Activated naive CD8-positive, alpha-beta T cell treated with anti-CD3 and anti-CD28 coated beads for 36 hours (primary cell): ENCODE results near the gene PLEKHO2. TPM values are rescaled to one million over a fixed set of nuclear protein-coding genes. Genes with fewer than 3 reads are reported as not detected.

ENCODE experiments used
- DNase-seq: peaks from one replicate; pipeline ENCODE4 v3.0.0; 2021
- H3K27ac Mint-ChIP-seq: one replicate; pipeline ENCODE4 v1.8.0; 2022; ENCODE audit warnings: mild to moderate bottlenecking, moderate library complexity, mixed read lengths
- H3K27me3 Mint-ChIP-seq: one replicate; pipeline ENCODE4 v1.8.0; 2022; ENCODE audit warnings: mild to moderate bottlenecking, mixed read lengths
- H3K36me3 Mint-ChIP-seq: one replicate; pipeline ENCODE4 v1.8.0; 2021; ENCODE audit warnings: mild to moderate bottlenecking, mixed read lengths
- H3K4me1 Mint-ChIP-seq: one replicate; pipeline ENCODE4 v1.8.0; 2021; ENCODE audit warnings: mixed read lengths
- H3K4me3 Mint-ChIP-seq: one replicate; pipeline ENCODE4 v1.8.0; 2022; ENCODE audit warnings: mild to moderate bottlenecking, moderate library complexity, mixed read lengths
- H3K9me3 Mint-ChIP-seq: one replicate; pipeline ENCODE4 v1.8.0; 2022; ENCODE audit warnings: mixed read lengths
- total RNA-seq, 2 experiments: library from RNA; stranded (reverse); gene quantifications; one replicate each; pipeline ENCODE4 v1.2.3, GENCODE V29; 2021

The PLEKHO2 gene
- total RNA-seq, 2 experiments from 2014 or later, result 6.8 to 7.8 TPM

DNA sequence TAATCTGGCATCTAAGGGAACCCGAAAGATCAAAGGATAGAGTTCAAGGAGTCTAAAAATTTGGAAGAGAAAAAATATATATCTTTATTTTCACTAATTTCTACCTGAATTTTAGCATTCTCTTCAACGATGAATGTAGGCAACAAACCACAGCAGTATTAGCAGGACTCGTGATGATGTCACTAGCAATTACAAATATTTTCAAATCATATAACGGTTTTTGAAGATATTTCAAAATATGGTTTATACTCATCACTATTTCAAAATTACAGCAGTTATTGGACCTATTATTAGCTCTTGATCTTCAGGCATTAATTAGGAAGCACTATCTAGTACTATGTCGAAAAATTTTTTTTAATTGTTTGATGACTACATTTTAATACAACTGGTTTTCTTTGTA lies 43.0 kb downstream of the PLEKHO2 start:
- no peak overlapping the region for H3K27ac Mint-ChIP-seq

DNA sequence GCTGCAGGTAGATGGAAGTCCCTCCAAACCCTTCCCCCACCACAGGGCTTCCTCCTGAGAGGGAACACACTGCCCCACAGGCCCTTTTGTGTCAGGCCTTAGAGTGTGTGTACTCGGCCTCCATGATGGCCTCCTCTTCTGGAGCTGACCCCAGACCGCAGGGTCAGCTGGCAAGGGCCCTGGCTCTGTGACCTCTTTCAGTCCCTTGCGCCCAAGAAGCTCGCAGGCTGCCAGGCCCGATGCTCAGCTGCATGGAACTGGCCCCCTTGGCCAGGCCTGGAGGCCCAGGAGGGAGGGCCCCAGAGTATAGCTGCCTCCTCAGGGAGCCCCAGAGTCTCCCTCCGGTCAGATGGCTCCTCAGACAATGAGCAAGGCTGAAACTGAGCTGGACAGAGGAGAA lies 46.6 kb downstream of the PLEKHO2 start:
- Mint-ChIP-seq H3K27me3 (no peaks in the 10 kb centered on the region), H3K9me3 (no peaks in the 10 kb centered on the region), H3K4me1 (peaks cover 41% of the 10 kb centered on the region), H3K27ac (no peak overlapping the region), H3K36me3 (no peaks in the 10 kb centered on the region), H3K4me3 (no peak overlapping the region)
- DNase-seq, result no peak

More for the DNA sequence above, 43.0 kb downstream of the PLEKHO2 start:
- H3K4me1 Mint-ChIP-seq, result peaks cover 27% of the 10 kb centered on the region
- DNase-seq, result no peak
- H3K27me3 Mint-ChIP-seq, result no peaks in the 10 kb centered on the region
- no peak overlapping the region for H3K4me3 Mint-ChIP-seq
- no peaks in the 10 kb centered on the region for H3K9me3 Mint-ChIP-seq
- no peaks in the 10 kb centered on the region for H3K36me3 Mint-ChIP-seq

DNA sequence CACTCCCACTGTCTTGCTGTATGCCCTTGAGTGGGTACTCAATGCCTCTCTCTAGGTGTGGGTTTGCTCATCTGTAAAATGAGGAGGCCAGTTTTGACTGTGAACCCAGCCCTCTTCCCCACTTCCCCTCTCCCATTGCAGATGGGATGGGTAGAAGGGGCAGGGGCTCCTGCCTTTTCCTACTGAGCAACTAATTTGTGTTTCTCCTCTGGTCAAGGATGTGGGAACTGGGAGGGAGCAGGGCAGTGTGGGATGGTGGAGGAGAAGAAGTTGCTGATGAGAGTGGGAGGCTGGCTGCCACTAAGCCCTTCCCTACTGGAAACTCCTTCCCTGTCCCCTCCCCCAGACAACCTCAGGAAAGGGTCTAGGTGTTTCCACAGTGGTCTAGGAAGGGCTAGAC lies 49.8 kb downstream of the PLEKHO2 start:
- Mint-ChIP-seq H3K36me3 (peaks cover 1% of the 10 kb centered on the region), H3K4me1 (peaks cover 52% of the 10 kb centered on the region), H3K27me3 (no peaks in the 10 kb centered on the region), H3K4me3 (peak overlapping the region; percentile 18), H3K27ac (peak overlapping the region; percentile 98), H3K9me3 (no peaks in the 10 kb centered on the region)
- no peak for DNase-seq

DNA sequence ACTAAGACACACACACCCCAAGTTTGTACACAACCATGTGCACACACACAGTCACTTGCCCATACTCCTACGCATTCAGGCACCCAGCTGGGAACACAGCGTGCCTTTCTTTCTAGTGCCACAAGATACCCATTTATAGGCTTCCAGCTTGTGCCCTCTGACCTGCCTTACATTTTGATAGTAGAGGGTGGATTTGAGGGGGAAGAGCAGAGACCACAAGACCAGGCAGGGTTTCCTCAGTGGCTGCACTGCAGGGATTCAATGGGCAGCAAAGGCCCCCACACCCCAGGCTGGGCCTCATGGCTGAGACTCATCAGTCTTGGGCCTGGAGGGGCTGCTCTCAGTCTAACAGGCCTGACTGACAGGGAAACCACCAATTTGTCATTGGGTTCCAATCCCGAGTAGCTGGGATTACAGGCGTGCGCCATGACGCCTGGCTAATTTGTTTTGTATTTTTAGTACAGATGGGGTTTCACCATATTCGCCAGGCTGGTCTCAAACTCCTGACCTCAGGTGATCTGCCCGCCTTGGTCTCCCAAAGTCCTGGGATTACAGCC lies 51.2 kb downstream of the PLEKHO2 start:
- peaks cover 1% of the 10 kb centered on the region for H3K36me3 Mint-ChIP-seq
- no peaks in the 10 kb centered on the region for H3K27me3 Mint-ChIP-seq
- H3K9me3 Mint-ChIP-seq, result no peaks in the 10 kb centered on the region
- H3K4me1 Mint-ChIP-seq, result peaks cover 55% of the 10 kb centered on the region
- peak overlapping the region; percentile 93 for H3K4me3 Mint-ChIP-seq
- peak overlapping the region; percentile 98 for H3K27ac Mint-ChIP-seq
- peak; percentile 48 for DNase-seq

DNA sequence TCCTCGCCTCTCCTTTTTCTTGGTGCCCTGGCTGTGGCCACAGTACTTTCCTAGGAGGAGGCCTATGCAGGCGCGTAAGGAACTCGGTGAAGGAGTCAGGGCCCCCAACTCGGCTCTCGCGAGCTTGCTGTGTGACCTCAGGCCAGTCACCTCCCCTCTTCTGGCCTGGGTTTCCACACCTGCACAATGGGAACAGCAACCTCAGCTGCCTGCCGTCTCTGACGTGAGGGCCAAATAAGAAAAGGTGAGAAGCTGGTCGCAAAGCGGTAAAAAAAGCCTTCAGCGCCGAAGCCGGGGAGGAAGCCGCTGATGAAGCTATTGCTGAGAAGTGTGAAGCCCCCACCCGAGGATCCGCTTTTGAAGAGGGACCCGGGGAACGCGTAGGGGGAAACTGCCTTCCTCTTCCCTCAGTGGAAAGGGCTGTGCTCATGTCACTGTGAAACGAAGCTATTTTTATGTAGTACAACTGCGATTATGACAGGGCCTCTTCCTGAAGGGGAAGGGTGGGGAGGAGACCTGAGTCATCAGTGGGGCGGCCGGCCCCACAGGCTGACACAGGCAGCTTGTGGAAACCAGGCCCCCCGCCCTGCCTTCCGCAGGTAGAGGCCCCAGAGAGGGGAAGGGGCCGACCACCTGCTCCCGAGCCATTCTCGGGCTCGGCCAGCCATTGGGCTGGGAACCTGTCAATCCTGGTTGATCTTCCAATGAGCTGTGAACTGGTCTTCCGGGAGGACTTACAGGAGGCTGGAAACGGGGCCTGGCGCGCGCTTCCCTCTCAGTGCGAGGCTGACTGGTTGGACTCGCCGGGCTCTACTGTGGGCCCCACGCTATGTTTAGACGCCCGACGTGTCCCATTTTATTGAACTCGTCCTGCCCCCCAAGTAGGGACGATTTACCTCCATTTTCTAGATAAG lies 52.0 kb downstream of the PLEKHO2 start:
- H3K4me1 Mint-ChIP-seq, result peaks cover 55% of the 10 kb centered on the region

DNA sequence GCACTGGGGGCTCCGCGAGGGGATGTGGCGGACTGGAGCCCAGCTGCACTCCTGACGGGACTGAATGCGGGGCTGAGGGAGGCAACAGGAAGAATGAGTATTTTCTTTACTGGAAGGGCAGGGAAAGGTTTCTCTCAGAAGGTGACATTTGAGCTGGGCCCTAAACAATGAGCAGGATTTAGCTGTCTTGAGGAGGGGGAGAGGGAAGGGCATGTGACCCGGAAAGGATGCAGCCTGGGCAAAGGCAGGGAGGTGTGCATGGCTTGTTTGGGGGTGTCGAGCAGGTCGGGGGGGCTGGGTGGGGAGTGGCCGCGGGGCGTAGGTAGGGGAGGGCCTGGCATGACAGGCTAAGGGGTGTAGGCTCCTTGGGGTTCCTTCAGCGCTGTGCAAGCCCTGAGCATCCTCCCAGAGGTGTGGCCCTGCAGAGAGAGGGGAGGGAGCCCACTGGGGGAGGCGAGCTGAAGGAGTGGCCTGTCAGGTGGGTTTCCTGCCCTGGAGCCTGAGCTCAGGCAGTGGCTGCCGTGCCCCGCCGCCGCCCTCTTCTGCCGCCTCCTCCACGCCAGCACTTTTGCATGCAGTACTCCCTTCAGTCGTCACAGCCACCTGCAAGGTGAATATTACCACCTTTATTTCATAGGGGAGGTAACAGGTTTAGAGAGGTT lies 52.8 kb downstream of the PLEKHO2 start:
- Mint-ChIP-seq H3K27me3 (no peaks in the 10 kb centered on the region), H3K36me3 (peaks cover 1% of the 10 kb centered on the region), H3K9me3 (no peaks in the 10 kb centered on the region), H3K27ac (peak overlapping the region; percentile 98), H3K4me3 (peak overlapping the region; percentile 93), H3K4me1 (peaks cover 55% of the 10 kb centered on the region)
- peak; percentile 81 for DNase-seq

More for the DNA sequence above, 52.0 kb downstream of the PLEKHO2 start:
- peak; percentile 99 for DNase-seq
- H3K27me3 Mint-ChIP-seq, result no peaks in the 10 kb centered on the region
- H3K4me3 Mint-ChIP-seq, result peak overlapping the region; percentile 93
- H3K36me3 Mint-ChIP-seq, result peaks cover 1% of the 10 kb centered on the region
- H3K9me3 Mint-ChIP-seq, result no peaks in the 10 kb centered on the region
- peak overlapping the region; percentile 98 for H3K27ac Mint-ChIP-seq

DNA sequence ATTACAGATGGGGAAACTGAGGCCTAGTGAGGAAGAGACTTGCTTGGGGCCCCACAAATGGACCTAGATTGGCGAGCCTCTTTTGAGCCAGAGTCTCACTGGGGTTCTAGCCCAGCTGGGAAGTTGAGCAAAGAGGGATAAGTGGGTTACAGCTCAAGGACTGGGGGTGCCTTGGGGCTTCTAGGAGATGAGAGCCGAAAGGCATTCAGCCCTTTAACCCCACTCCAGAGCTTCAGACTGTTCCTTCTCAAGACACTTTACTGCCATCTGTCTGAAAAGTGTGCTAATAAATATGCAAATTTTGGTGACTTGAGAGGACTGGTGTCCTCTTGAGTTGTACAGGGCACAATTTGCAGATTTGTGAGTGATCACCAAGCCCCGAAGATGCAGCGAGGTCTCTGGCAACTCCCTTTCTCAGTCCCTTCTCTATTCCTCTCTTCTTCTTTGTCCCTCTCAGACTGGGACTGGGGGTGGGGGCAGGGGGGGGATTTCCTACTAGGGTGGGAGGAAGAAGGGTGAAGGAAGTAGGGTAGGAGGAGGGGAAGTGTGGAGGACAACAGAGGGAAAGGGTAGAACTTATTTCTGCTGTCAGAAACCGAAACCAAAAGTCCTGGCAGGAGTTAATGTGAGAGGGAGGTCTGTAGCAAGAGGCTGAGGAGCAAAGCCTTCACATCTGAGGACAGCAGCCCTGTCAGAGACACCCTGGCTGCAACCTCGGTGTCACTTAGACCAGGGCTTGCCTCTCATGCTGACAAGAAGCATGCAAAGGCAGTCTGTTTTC lies 53.8 kb downstream of the PLEKHO2 start:
- Mint-ChIP-seq H3K9me3 (no peaks in the 10 kb centered on the region), H3K4me1 (peaks cover 55% of the 10 kb centered on the region), H3K4me3 (peak overlapping the region; percentile 93)

DNA sequence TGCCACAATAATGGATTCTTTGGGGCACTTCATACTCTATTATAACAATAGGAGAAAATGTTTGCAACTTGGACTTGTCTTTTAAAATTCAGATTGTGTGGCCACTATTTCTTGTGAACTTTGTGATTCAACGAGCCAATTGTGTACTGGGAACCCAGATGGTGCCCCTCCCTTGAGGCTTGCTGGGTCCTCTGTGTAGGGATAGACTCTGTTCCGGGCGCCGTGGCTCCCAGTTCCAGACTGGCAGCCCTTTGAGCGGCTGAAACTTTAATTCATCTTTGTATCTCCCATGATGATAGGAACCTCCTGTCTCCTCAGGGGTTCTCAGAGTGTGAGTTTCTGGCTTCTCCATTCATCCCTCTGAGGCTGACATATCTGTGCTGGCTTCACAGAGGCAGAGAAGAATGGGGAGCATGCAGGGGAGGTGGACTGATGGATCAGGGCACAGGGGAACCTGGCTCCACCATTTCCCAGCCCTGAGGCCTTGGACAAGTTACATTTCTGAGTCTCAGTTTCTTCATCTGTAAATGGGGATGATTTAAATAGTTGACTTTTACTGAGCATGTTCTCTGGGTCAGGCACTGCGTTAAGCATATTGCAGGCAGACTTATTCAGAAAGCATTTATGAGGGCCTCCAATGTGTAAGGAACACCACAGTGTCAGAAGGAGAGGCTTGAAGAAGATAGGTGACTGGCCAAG lies 54.8 kb downstream of the PLEKHO2 start:
- no peak overlapping the region for H3K4me3 Mint-ChIP-seq
- no peak for DNase-seq
- peaks cover 7% of the 10 kb centered on the region for H3K36me3 Mint-ChIP-seq
- H3K27me3 Mint-ChIP-seq, result no peaks in the 10 kb centered on the region
- H3K9me3 Mint-ChIP-seq, result peaks cover 7% of the 10 kb centered on the region
- peaks cover 47% of the 10 kb centered on the region for H3K4me1 Mint-ChIP-seq
- peak overlapping the region; percentile 98 for H3K27ac Mint-ChIP-seq

More for the DNA sequence above, 53.8 kb downstream of the PLEKHO2 start:
- DNase-seq, result peak; percentile 43
- Mint-ChIP-seq H3K27me3 (no peaks in the 10 kb centered on the region), H3K27ac (peak overlapping the region; percentile 98), H3K36me3 (peaks cover 1% of the 10 kb centered on the region)

DNA sequence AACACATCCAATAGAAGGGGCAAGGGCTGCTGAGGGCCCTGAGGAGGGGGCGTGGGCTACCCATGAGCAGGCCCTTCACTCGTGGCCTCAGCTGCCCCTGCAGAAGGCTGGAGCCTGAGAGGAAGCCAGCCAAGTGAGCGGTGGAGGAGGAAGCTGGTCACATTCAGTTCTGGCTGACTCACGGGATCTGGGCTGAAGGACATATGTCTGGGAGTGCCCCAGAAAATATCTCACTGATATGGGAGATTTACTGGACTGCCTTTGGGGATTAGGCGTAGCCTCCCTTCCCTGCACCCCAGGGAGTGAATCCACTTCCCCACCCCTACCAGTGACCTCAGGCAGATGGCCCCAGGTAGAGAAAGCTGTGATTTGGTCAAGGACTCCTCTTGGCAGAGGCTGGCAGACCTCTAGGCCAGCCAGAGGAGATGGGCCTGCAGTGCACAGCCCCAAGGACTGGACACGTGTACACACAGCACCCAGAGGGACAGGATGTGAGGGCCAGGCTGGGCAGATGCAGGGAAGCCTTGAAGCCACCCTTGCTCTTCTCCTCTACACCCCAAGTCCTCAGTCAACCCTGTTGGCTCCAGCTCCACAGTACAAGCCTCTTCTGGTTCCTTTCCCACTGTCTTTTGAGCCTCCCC lies 55.8 kb downstream of the PLEKHO2 start:
- Mint-ChIP-seq H3K27ac (peak overlapping the region; percentile 38), H3K9me3 (peaks cover 7% of the 10 kb centered on the region), H3K4me3 (no peak overlapping the region), H3K4me1 (peaks cover 41% of the 10 kb centered on the region), H3K36me3 (peaks cover 7% of the 10 kb centered on the region), H3K27me3 (no peaks in the 10 kb centered on the region)
- DNase-seq, result no peak

DNA sequence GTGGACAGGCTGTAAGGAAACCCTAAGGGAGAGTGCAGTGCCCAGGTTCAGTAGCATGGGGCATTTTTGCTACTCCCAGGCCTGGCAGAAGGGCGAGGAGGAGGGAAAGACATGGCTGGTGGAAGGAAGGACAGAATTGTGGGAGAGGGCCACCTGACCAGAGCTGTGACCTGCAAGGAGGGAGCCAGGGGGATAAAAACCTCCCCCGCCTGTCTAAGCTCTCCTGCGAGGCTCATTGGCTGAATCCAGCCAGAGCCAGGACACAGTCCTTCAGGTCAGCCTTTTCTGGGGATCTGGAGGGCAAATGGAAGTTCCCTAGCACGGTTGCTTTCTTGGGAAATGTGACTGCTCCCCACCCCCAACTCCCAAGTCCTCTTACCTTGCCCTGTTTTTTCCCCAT lies 56.7 kb downstream of the PLEKHO2 start:
- Mint-ChIP-seq H3K27me3 (no peaks in the 10 kb centered on the region), H3K4me1 (peaks cover 38% of the 10 kb centered on the region), H3K4me3 (no peak overlapping the region), H3K36me3 (peaks cover 7% of the 10 kb centered on the region), H3K9me3 (peaks cover 7% of the 10 kb centered on the region), H3K27ac (no peak overlapping the region)
- no peak for DNase-seq

DNA sequence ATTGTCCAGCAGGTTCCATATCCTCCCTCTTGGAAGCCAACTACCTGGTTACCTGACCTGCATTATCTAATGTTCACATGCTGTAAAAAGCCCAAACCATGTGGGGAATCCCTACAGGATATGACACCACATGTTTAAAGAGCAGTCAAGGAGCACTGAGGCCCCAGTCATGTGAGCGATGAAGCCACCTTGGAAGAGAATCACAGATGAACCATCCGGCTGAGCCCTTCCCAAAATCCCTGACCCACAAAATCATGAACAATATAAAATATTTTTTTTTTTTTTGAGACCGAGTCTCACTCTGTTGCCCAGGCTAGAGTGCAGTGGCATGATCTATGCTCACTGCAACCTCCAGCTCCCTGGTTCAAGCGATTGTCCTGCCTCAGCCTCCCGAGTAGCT lies 59.4 kb downstream of the PLEKHO2 start:
- Mint-ChIP-seq H3K27me3 (no peaks in the 10 kb centered on the region), H3K27ac (no peak overlapping the region), H3K9me3 (peaks cover 7% of the 10 kb centered on the region), H3K4me1 (peaks cover 24% of the 10 kb centered on the region), H3K4me3 (no peak overlapping the region), H3K36me3 (peaks cover 6% of the 10 kb centered on the region)
- no peak for DNase-seq

DNA sequence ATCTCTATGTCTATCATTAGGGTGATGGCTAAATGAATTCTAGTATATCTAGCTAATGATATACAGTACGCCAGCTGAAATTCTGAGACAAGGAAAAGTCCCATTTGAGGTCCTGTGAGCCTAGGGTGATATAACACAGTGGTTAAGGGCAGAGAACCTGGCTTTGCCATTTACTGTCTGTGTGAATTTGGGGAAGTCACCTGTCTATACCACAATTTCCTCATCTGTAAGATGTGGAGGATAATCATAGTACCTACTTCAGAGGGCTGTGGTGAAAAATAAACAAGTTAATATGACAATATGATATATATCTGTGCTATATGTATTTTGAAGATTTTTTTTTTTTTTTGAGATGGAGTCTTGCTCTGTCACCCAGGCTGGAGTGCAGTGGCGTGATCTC lies 60.2 kb downstream of the PLEKHO2 start:
- DNase-seq, result no peak

DNA sequence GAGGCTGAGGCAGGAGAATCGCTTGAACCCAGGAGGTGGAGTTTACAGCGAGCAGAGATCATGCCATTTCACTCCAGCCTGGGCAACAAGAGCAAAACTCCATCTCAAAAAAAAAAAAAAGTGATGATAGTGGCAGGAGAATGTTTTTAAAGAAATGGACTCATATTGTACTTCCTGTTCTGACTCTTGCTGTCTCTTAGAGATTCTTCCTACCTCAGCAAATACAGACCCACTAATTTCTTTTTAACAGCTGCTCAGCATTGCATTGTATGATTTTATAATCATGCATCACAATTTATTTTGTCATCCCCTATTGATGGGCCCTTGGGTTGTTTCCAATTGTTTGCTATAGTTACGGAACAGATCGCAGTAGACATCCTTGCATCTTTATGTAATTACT lies 61.1 kb downstream of the PLEKHO2 start:
- H3K4me1 Mint-ChIP-seq, result peaks cover 17% of the 10 kb centered on the region
- DNase-seq, result no peak
- H3K36me3 Mint-ChIP-seq, result peaks cover 6% of the 10 kb centered on the region
- H3K27me3 Mint-ChIP-seq, result no peaks in the 10 kb centered on the region
- H3K4me3 Mint-ChIP-seq, result no peak overlapping the region
- peaks cover 7% of the 10 kb centered on the region for H3K9me3 Mint-ChIP-seq
- H3K27ac Mint-ChIP-seq, result no peak overlapping the region

More for the DNA sequence above, 60.2 kb downstream of the PLEKHO2 start:
- Mint-ChIP-seq H3K4me1 (peaks cover 17% of the 10 kb centered on the region), H3K4me3 (no peak overlapping the region), H3K36me3 (peaks cover 6% of the 10 kb centered on the region), H3K27ac (no peak overlapping the region), H3K27me3 (no peaks in the 10 kb centered on the region), H3K9me3 (peaks cover 7% of the 10 kb centered on the region)
